Medulla oblongata (tissue), 1 donor: ENCODE data around the gene ACOX3.
"Not testable (repeated sequence)": the region's sequence is repeated elsewhere in the genome, so short reads cannot be mapped to it uniquely, and the experiment has no call there.

Experiments
- DNase-seq: peaks from one replicate; pipeline ENCODE4 v3.0.0-alpha.2; 2015; ENCODE audit errors: extremely low spot score

ACOX3 gene

DNA sequence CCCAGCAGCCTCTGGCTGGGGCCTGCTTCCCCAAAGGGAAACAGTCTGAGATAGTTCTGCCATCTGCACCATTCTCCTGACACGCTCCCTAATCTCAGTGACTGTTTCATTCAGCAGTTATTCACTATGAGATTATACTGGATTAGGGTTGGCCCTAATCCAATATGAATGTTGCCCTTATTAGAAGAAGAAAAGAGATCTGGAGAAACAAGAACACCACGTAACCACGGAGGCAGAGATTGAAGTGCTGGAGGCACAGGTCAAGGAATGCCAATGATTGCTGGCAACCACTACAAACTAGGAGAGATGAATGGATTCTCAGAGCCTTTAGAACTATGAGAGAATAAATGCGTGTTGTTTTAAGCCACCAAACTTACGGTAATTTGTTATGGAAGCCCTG lies 7.4 kb downstream of the ACOX3 start:
- DNase-seq, result no peak

DNA sequence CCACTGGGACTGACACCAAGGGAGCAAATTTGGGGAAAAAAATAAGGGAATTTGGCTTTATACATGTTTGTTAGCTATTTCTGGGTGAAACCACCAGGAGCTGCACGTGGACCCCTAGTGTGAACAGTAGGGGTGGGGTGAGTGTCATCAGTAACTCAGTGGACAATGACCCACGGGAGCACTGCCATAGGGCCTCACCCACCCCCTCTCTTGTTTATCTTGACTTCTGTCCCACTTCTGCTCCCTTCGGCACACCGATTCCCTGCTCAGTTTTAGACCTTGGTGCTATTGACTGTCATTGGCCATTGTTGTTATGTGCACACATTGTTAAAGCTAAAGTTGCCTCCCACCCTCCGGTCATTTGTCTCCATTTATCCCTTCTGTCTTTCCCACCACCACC lies 9.0 kb downstream of the ACOX3 start:
- no peak for DNase-seq

DNA sequence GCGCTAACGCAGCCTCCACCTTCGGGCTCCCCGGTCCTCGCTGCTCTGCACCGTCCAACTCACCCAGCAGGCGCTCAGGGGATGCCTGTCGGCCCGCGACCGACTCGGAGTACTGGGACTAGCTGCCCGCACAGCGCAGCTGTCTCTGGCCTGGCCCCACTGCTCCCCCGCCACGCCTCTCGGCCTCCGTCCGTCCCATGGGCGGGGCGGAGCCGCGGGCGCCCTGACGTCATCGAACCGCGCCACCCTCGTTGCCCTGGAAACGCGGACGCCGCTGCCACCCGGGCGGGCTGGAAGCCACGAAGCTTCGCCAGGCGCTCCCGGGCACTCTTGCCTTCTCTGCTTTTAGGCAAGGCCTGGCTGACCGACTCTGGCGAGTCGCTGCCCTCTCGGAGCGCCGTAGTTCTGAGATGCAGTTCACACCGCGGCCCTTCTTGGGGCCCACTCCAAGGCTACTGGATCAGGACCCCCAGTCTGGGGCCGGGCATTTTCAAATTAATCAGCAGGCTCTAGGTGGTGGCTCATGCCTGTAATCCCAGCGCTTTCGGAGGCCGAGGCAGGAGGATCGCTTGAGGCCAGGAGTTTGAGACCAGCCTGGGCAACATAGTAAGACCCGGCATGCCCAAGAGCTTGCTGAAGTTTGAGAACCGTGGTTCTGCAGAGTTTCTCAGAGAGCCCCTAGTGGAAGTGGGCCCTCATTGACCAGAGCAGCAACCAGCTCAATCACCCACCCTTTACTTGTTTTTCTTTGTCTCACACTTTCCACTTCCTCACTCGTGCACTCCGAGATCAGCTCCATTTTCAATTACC lies 12.0 kb downstream of the ACOX3 start:
- DNase-seq, result peak; percentile 87

GRCh38 chr4:8427761-8428287 lies 12.7 kb downstream of the ACOX3 start:
- peak; percentile 64 for DNase-seq

DNA sequence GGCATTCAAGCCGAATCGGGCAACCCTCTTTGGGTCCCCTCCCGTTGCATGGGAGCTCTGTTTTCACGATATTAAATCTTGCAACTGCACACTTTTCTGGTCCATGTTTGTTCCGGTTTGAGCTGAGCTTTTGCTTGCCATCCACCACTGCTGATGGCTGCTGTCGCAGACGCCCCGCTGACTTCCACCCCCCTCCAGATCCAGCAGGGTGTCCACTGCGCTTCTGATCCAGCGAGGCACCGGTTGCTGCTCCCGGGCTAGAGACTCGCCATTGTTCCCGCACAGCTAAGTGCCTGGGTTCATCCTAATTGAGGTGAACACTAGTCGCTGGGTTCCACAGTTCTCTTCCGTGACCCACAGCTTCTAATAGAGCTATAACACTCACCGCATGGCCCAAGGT lies 13.3 kb downstream of the ACOX3 start:
- no peak for DNase-seq

- DNase-seq, result no peak
Measured at GRCh38 chr4:8422786-8423185, 17.7 kb downstream of the ACOX3 start.

DNA sequence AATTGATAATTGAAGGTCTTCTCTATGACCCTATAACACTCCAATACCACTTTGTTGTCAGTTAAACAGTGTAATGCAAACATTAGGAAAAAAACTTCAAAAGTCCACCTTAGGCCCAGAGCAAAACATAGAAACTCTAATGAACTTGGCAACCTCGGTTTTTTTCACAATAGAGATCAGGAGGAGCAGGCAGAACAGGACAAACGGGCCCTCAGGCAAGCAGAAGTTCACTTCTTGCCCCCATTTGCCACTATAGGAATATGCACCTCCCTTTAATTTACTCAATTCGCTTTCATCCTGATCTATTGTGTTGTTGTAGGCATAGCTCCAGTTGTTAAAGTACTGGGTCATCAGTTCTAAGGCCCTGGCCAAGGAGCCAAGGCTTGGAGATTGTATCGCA lies 18.2 kb downstream of the ACOX3 start:
- no peak for DNase-seq

DNA sequence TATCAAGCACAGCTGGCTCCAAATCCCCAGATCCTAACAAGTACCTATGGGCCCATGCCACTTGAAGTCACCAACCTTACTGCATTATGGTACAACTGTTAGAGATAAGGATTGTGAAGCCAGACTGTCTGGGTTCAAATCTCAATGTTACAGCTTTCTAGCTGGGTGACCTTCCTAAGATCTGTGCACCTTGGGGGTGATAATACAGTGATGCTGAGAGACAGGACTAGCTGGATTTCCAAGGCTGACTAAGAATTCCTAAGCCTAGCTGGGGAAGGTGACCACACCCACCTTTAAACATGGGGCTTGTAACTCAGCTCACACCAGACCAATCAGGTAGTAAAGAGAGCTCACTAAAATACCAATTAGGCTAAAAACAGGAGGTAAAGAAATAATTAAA lies 20.4 kb downstream of the ACOX3 start:
- not testable (repeated sequence) for DNase-seq

DNA sequence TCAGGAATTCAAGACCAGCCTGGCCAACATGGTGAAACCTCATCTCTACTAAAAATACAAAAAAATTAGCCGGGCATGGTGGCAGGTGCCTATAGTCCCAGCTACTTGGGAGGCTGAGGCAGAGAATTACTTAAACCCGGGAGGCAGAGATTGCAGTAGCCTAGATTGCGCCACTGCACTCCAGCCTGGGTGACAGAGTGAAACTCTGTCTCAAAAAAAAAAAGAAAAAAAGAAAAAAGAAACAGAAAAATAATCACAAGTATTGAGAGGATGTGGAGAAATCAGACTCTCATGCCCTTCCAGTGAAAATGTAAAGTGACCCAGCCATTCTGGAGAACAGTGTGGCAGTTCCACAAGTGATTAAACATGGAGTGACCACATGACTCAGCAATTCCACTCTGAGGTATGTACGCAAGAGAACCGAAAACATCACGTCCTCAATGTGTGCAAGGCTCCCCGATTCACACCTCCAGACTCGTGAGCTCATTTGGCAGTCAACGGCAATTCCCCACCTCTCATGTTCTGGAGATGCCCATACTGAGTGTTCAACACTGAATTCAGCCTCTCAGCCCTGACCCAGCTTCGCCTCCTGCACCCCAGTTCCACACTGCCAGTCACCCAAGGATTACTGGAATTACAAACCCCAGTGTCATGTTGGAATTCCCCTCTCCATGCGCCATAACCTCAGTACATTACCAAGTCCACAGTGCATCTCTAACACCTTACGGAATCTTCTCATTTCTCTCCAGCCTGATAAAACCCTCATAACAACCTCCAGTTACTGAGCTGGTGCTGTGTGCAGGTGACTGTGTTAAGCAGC lies 21.1 kb downstream of the ACOX3 start:
- no peak for DNase-seq

DNA sequence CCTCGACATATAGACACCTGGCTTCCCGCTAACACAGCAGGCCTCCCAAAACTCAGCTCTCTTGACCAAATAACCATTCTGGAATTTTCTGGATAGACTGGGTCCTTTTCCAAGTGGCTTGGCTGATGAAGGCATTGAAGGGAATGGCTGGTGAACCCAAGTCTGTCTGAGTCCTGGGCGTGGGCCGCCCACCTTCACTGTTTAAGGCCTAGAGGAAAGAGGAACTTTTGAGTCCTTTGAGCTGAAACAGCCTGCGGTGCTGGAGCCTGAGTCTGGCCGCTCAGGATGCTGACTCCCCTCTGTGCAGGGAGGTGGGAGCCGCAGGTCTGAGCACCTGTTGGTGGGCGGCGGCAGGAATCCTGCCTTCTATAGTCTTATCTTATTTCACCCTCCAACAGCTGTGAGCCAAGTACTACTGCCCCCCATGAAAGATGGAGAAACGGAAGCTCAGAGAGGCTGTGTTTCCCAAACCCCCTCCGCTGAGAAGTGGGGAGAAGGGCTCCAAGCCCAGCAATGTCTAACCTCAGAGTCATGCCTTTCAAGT lies 23.4 kb downstream of the ACOX3 start:
- no peak for DNase-seq

DNA sequence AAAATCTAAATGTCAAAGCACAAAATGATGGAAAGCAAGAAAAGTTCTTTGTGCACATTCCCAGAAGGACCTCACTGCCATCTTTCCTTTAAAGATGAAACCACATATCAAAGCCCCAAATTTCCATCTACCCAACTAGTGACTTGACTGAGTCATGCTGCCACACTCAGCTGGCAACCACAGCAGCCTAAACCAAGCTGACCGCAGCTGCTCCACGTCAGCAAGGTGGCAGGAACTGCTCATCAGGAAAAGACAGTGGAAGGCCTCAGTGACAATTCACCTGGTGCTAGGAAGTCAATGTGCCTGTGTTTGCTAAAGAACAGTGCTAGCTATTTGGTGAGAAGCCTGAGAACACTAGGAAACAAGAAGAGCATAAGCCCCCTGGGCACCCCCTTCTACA lies 26.1 kb downstream of the ACOX3 start:
- no peak for DNase-seq

DNA sequence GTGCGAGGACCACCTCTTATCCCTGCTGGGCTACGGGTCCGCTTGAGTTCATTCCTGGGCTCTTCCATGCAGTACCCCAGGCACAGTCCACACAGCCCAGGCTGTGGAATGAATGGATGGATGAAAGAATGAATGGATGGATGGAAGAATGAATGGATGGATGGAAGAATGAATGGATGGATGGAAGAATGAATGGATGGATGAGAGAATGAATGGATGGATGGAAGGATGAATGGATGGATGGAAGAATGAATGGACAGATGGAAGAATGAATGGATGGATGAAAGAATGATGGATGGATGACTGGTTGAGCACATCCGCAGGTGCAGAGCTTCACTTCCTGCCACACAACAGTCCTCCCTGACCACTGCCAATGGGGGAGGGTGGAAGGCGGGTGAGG lies 28.2 kb downstream of the ACOX3 start:
- DNase-seq, result no peak

DNA sequence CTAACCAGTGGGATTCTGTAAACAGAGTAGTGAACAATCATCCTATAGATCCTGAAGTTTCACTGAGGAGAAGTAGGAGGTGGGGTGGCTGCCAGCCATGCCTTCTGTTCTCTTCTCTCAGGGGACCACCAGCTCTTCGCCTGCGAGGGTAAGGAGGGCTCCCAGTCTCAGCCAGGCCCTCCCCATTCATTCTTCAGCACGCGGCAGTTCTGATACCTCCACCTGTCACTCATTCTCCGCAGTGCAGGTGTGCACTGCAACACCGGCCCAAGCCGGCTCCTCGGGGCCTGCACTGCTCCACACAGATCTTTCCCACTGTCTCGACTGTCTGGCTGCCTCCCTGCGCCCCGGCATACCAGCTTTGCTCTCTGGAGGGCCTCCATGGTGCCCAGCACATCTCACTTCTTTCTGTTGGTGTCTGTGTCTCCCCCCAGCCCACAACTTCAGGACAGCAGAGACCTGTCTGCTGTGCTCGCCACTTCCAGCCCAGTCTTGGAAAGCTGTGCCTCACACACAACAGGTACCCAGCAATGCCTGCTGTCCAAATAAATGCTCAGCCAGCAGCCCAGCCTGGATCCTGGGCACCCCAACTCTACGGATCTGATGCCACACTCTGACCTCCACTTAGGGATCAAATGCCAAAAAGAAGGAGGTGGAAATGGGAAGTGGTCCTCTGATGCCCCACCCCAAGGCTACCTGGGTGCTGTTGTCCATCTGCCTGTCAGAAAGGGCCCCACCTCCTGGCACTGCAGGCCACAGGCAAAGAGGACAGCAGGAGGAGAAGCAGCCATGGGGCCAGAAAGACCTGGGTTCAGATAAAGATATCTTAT lies 29.0 kb downstream of the ACOX3 start:
- no peak for DNase-seq

- no peak for DNase-seq
Measured at GRCh38 chr4:8410641-8411271, 29.8 kb downstream of the ACOX3 start.

DNA sequence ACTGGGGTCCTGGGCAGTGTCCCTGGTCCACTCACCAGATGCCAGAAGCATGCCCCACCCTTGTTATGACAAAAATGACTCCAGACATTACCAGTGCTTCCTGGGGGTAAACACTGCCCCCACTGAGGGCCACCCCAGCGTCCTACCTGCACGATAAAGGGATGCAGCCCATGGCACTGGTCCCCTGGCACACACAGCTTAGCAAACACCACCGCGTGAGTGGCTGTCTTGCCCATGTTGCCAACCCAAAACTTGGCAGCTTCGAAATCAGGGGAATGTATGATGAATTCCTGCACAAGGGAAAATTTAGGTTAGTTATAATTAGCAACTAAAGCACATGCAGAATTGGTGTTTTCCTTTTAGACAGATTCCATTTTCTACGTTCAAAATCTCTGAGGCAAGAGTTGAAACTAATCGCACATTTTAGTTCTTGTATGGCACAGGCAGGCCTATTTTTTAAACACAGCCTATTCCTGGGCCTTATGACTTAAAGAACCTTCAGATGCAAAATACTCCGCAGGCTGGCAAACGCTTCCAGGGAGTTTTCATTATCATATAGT lies 30.4 kb downstream of the ACOX3 start:
- DNase-seq, result no peak

DNA sequence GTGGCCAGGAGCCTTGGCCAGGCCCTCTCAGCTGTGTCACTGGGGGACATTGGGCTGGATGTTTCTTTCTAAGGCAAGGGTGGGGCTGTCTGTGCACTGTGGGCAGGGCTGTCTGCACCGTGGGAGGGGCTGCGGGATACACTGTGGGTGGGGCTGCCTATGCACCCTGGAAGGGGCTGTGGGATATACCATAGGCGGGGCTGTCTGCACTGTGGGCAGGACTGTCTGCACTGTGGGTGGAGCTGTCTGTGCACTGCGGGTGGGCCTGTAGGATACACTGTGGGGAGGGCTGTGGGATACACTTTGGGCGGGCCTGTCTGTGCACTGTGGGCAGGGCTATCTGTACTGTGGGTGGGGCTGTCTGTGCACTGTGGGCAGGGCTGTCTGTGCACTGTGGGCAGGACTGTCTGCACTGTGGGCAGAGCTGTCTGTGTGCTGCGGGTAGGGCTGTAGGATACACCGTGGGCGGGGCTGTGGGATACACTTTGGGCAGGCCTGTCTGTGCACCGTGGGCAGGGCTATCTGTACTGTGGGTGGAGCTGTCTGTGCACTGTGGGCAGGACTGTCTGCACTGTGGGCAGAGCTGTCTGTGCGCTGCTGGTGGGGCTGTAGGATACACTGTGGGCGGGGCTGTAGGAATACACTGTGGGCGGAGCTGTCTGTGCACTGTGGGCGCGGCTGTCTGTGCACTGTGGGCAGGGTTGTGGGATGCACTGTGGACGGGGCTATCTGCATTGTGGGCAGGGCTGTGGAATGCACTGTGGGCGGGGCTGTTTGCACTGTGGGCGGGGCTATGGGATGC lies 31.1 kb downstream of the ACOX3 start:
- no peak for DNase-seq

GRCh38 chr4:8407756-8408155 lies 32.8 kb downstream of the ACOX3 start:
- DNase-seq, result no peak

DNA sequence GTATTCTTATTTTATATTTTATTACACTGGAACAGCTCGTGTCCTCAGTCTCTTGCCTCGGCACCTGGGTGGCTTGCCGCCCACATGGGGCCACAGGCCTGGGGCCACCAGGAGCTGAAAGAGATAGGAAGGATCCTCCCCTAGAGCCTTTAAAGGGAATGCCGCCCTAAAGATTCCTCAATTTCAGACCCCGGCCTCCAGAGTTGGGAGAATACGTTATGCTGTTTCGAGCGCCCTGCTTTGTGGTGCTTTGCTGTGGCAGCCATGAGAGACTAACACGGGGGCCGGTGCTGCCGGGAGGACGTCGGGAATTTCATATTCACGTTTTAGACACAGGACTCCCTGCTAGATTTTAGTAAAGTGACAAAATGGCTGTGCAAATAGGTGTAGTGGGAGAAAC lies 33.2 kb downstream of the ACOX3 start:
- DNase-seq, result no peak

DNA sequence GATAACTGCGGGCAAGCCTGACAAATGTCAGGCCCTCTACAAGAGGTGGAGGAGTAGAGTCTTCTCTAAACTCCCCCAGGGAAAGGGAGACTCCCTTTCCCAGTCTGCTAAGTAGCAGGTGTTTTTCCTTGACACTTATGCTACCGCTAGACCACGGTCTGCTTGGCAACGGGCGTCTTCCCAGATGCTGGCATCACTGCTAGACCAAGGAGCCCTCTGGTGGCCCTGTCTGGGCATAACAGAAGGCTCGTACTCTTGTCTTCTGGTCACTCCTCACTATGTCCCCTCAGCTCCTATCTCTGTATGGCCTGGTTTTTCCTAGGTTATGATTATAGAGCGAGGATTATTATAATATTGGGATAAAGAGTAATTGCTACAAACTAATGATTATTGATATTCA lies 33.6 kb downstream of the ACOX3 start:
- not testable (repeated sequence) for DNase-seq

DNA sequence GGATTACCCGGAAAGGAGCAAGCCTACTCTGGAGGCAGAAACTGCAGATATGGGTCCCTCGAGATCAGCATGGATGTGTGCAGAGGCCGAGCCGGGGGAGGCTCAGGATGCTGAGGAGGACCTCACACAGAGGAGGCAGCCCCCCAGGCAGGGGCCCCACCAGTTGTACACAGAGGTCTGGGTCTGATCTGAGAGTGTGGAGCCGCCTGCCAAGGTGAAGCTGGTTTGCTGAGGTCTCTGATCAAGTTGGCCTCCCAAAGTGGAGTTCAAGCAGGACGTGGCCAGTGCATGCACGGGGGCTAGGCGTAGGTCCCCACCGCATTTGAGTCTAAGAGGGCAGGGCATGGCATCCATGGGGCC lies 35.0 kb downstream of the ACOX3 start:
- no peak for DNase-seq
